WERI-Rb-1 (cell line): ENCODE results near the gene CELA2B.

ENCODE experiments used
- DNase-seq: peaks from one replicate; pipeline ENCODE4 v3.0.0-alpha.2; 2020
- H3K27ac ChIP-seq: fragments of 250-450 bp; sonication (Bioruptor Pico); 2 replicates; pipeline ENCODE4 v1.5.1; 2020; ENCODE audit warnings: mild to moderate bottlenecking, moderate library complexity
- H3K27me3 ChIP-seq: fragments of 250-450 bp; sonication (Bioruptor Pico); 2 replicates; pipeline ENCODE4 v1.5.1; 2021; ENCODE audit warnings: mild to moderate bottlenecking, low read depth, moderate library complexity; ENCODE audit not compliant: insufficient read depth, severe bottlenecking
- H3K36me3 ChIP-seq: fragments of 250-450 bp; sonication (Bioruptor Pico); 2 replicates; pipeline ENCODE4 v1.5.1; 2020; ENCODE audit warnings: mild to moderate bottlenecking, moderate library complexity
- H3K4me3 ChIP-seq: 2 replicates; pipeline ENCODE4 v1.5.1; 2011; ENCODE audit warnings: low read depth, mild to moderate bottlenecking, control low read depth, low read length
- H3K9me3 ChIP-seq: fragments of 250-450 bp; sonication (Bioruptor Pico); 2 replicates; pipeline ENCODE4 v1.5.1; 2021; ENCODE audit warnings: mild to moderate bottlenecking, moderate library complexity; ENCODE audit not compliant: severe bottlenecking
- CTCF ChIP-seq: IDR thresholded peaks from 2 replicates; pipeline ENCODE4 v1.5.1; 2011; ENCODE audit warnings: low read depth, mild to moderate bottlenecking, control low read depth, inconsistent platforms, low read length

CELA2B gene

GRCh38 chr1:15526021-15526489 is 50.2 kb downstream of the CELA2B start:
- Histone ChIP-seq H3K4me3 (peak overlapping the region; percentile 93), H3K27me3 (no peaks in the 10 kb centered on the region), H3K36me3 (peaks cover 15% of the 10 kb centered on the region), H3K9me3 (no peaks in the 10 kb centered on the region), H3K27ac (peak overlapping the region; percentile 41; the same call in 1 of the 2 replicates)
- DNase-seq = no peak
- TF ChIP-seq CTCF = no peak

GRCh38 chr1:15526490-15527339 is 50.8 kb downstream of the CELA2B start, which contains the start of gene DNAJC16:
DNAJC16 (plus strand) TSS chr1:15526848; CDS start chr1:15529106, 2,258 bp downstream.
- peak; percentile 99 for DNase-seq
- Histone ChIP-seq H3K27me3 (no peaks in the 10 kb centered on the region), H3K36me3 (peaks cover 16% of the 10 kb centered on the region), H3K4me3 (peak within 1 kb of the TSS; percentile 93), H3K27ac (peak within 1 kb of the TSS; percentile 88), H3K9me3 (no peaks in the 10 kb centered on the region)
- TF ChIP-seq CTCF = peak; percentile 52; the same call in 1 of the 2 replicates

GRCh38 chr1:15531003-15531402 is 55.1 kb downstream of the CELA2B start:
- no peaks in the 10 kb centered on the region for H3K9me3 ChIP-seq
- H3K27ac ChIP-seq = no peak overlapping the region
- DNase-seq = no peak
- TF ChIP-seq CTCF = no peak
- no peak overlapping the region for H3K4me3 ChIP-seq
- peaks cover 23% of the 10 kb centered on the region for H3K36me3 ChIP-seq
- no peaks in the 10 kb centered on the region for H3K27me3 ChIP-seq

GRCh38 chr1:15531682-15532081 is 55.8 kb downstream of the CELA2B start:
- H3K27me3 ChIP-seq = no peaks in the 10 kb centered on the region
- no peak overlapping the region for H3K27ac ChIP-seq
- no peak for DNase-seq
- H3K9me3 ChIP-seq = no peaks in the 10 kb centered on the region
- peaks cover 30% of the 10 kb centered on the region for H3K36me3 ChIP-seq
- TF ChIP-seq CTCF = no peak
- no peak overlapping the region for H3K4me3 ChIP-seq

GRCh38 chr1:15538771-15539170 is 62.9 kb downstream of the CELA2B start:
- H3K36me3 ChIP-seq = peaks cover 58% of the 10 kb centered on the region
- DNase-seq = no peak
- no peak overlapping the region for H3K27ac ChIP-seq
- H3K27me3 ChIP-seq = no peaks in the 10 kb centered on the region
- H3K4me3 ChIP-seq = no peak overlapping the region
- TF ChIP-seq CTCF = no peak
- no peaks in the 10 kb centered on the region for H3K9me3 ChIP-seq
